Measurements from ENCODE around the gene GIN1.

GRCh38 chr5:103122242-103122641, 2.3 kb upstream of the GIN1 start:
- TF ChIP-seq POLR2A (IDR thresholded peaks at IDR 0.05) (no peak), CTCF (IDR thresholded peaks at IDR 0.05) (no peak)

Measured in testis (tissue), 2 donors.